CD14-positive monocyte (primary cell): ENCODE results near the gene SNAPC2. TPM values are rescaled to one million over a fixed set of nuclear protein-coding genes. Genes with fewer than 3 reads are reported as not detected.

ENCODE experiments used
- DNase-seq, 3 donors: peaks; one replicate each; pipeline ENCODE4 v3.0.0-alpha.2; 2011 to 2022
- H2AFZ ChIP-seq: 2 replicates; pipeline ENCODE4 v1.6.0; 2012; ENCODE audit warnings: mild to moderate bottlenecking, low read depth, low read length, inconsistent platforms; ENCODE audit not compliant: insufficient read depth, poor library complexity, severe bottlenecking
- H3K27ac ChIP-seq, 2 donors: 1 replicate in 1 of 2; 2 replicates in 1 of 2; pipeline ENCODE4 v1.5.1; 2012 to 2013; ENCODE audit warnings: low read length in 2 of 2, control low read depth in 1 of 2, inconsistent platforms in 1 of 2, low read depth in 1 of 2, mild to moderate bottlenecking in 1 of 2
- H3K27me3 ChIP-seq, 2 donors: one replicate each; pipeline versions ENCODE4 v1.6.0 to v1.6.1; 2011 to 2013; ENCODE audit warnings: low read length in 2 of 2; ENCODE audit not compliant: control insufficient read depth in 2 of 2, insufficient read depth in 2 of 2
- H3K36me3 ChIP-seq, 2 donors: replicated peaks in 1 of 2; 1 replicate in 1 of 2; 2 replicates in 1 of 2; pipeline versions ENCODE4 v1.5.1 to v1.6.1; 2012 to 2013; ENCODE audit warnings: low read length in 2 of 2, control low read depth in 1 of 2, inconsistent platforms in 1 of 2, mild to moderate bottlenecking in 1 of 2; ENCODE audit not compliant: insufficient read depth in 2 of 2, control insufficient read depth in 1 of 2
- H3K4me1 ChIP-seq, 2 donors: 1 replicate in 1 of 2; 2 replicates in 1 of 2; pipeline versions ENCODE4 v1.5.1 to v1.6.1; 2012 to 2013; ENCODE audit warnings: low read length in 2 of 2, control low read depth in 1 of 2, inconsistent platforms in 1 of 2, mild to moderate bottlenecking in 1 of 2, moderate library complexity in 1 of 2; ENCODE audit not compliant: insufficient read depth in 2 of 2, control insufficient read depth in 1 of 2
- H3K4me2 ChIP-seq: replicated peaks from 2 replicates; pipeline ENCODE3; 2012; ENCODE audit warnings: low read length, moderate library complexity, mild to moderate bottlenecking; ENCODE audit not compliant: poor library complexity, severe bottlenecking; ENCODE audit errors: extremely low read depth
- H3K4me3 ChIP-seq, 3 experiments: fragments of 200-600 bp in 1 of 3; sonication (generic) in 1 of 3; replicated peaks in 1 of 3; 1 replicate in 2 of 3; 2 replicates in 1 of 3; pipeline ENCODE4 v1.5.1; 2011 to 2013; ENCODE audit warnings: low read length in 3 of 3, mild to moderate bottlenecking in 3 of 3, control low read depth in 2 of 3, low read depth in 2 of 3, inconsistent platforms in 1 of 3, moderate library complexity in 1 of 3
- H3K79me2 ChIP-seq: 2 replicates; pipeline ENCODE4 v1.6.0; 2012; ENCODE audit warnings: mild to moderate bottlenecking, control low read depth, inconsistent platforms, low read length, moderate library complexity; ENCODE audit not compliant: insufficient read depth
- H3K9ac ChIP-seq: 2 replicates; pipeline ENCODE4 v1.6.0; 2017; ENCODE audit warnings: low read length, mild to moderate bottlenecking; ENCODE audit not compliant: insufficient read depth, poor library complexity, severe bottlenecking
- H3K9me3 ChIP-seq, 2 donors: replicated peaks in 1 of 2; 1 replicate in 1 of 2; 2 replicates in 1 of 2; pipeline versions ENCODE4 v1.5.1 to v1.6.1; 2012 to 2013; ENCODE audit warnings: low read length in 2 of 2, control low read depth in 1 of 2; ENCODE audit not compliant: control insufficient read depth in 1 of 2, insufficient read depth in 1 of 2
- H4K20me1 ChIP-seq: 2 replicates; pipeline ENCODE4 v1.6.0; 2012; ENCODE audit warnings: mild to moderate bottlenecking, low read length, control low read depth, moderate library complexity; ENCODE audit not compliant: insufficient read depth
- H3K27ac Mint-ChIP-seq, 7 donors: one replicate each; pipeline ENCODE4 v1.8.0; 2020; ENCODE audit warnings: mild to moderate bottlenecking in 7 of 7, mixed read lengths in 7 of 7, moderate library complexity in 6 of 7, inconsistent platforms in 2 of 7
- H3K27me3 Mint-ChIP-seq, 3 donors: one replicate each; pipeline ENCODE4 v1.8.0; 2021 to 2022; ENCODE audit warnings: low read depth in 3 of 3, mild to moderate bottlenecking in 3 of 3, mixed read lengths in 3 of 3, moderate library complexity in 3 of 3, inconsistent platforms in 1 of 3
- H3K36me3 Mint-ChIP-seq, 2 donors: one replicate each; pipeline ENCODE4 v1.8.0; 2020; ENCODE audit warnings: mixed read lengths in 2 of 2, inconsistent platforms in 1 of 2, mild to moderate bottlenecking in 1 of 2
- H3K4me1 Mint-ChIP-seq: one replicate; pipeline ENCODE4 v1.8.0; 2020; ENCODE audit warnings: mild to moderate bottlenecking, mixed read lengths
- H3K4me3 Mint-ChIP-seq, 2 donors: one replicate each; pipeline ENCODE4 v1.8.0; 2020; ENCODE audit warnings: mild to moderate bottlenecking in 2 of 2, mixed read lengths in 2 of 2, moderate library complexity in 1 of 2
- H3K9me3 Mint-ChIP-seq, 7 donors: one replicate each; pipeline ENCODE4 v1.8.0; 2020 to 2022; ENCODE audit warnings: mixed read lengths in 7 of 7, mild to moderate bottlenecking in 6 of 7, moderate library complexity in 6 of 7, inconsistent platforms in 2 of 7
- CTCF ChIP-seq: fragments of 200-600 bp; IDR thresholded peaks from one replicate; pipeline ENCODE4 v1.8.0; 2022; ENCODE audit warnings: antibody characterized with exemption, mild to moderate bottlenecking
- WGBS: methylation state at CpG from one replicate; pipeline ENCODE4 v1.1.5; 2013; ENCODE audit warnings: missing lambda C conversion rate; ENCODE audit not compliant: insufficient coverage; 5-methylcytosine and 5-hydroxymethylcytosine counted together
- intact Hi-C, 2 donors: fragments of 100-400 bp; cut with micrococcal nuclease; formaldehyde crosslinking; loops; one replicate each; pipeline versions ENCODE4 v1.15.0 to v1.15.1; 2023
- polyA plus RNA-seq, 3 donors: library from polyadenylated mRNA; depleted of rRNA in 1 of 3; unstranded in 2 of 3; stranded (reverse) in 1 of 3; fragments of 300-500 nt in 2 of 3; fragments of >200 nt in 1 of 3; fragmentation: Illumina TruSeq in 2 of 3; gene quantifications; 1 replicate in 2 of 3; 2 replicates in 1 of 3; pipeline ENCODE4 v1.2.3, GENCODE V29; 2012 to 2021

Gene SNAPC2
- polyA plus RNA-seq, 3 donors, result 15.7 to 27.5 (median 18.3) TPM

- H3K36me3 ChIP-seq, result peaks cover 12 to 15% of the 10 kb centered on the region in 2 donors
- intact Hi-C loops, result loop anchor here (5.0 to 10.0 kb wide), 3 partner anchors 52 to 1891 kb away; partner anchors contain the start of genes FBXL12 (in 1 of the 2) and PRR36 (in 1 of the 2)
- Mint-ChIP-seq H3K4me3 (peak overlapping the region; percentile 34 to 68), H3K4me1 (peaks cover 29% of the 10 kb centered on the region), H3K9me3 (peaks cover 0 to 4% (median 2%) of the 10 kb centered on the region in 7 donors), H3K27ac (no peak overlapping the region), H3K36me3 (peaks cover 19% of the 10 kb centered on the region in 2 donors), H3K27me3 (peaks cover 19 to 28% (median 21%) of the 10 kb centered on the region in 3 donors)
- no peak for TF ChIP-seq CTCF
- peaks cover 26 to 39% of the 10 kb centered on the region in 2 donors for H3K4me1 ChIP-seq
- peaks cover 7% of the 10 kb centered on the region for H4K20me1 ChIP-seq
- no peak overlapping the region for H3K4me3 ChIP-seq
- no peak overlapping the region for H3K4me2 ChIP-seq
- no peak overlapping the region for H3K9ac ChIP-seq
- DNase-seq, result no peak
- no peaks in the 10 kb centered on the region for H3K9me3 ChIP-seq
- 88% methylated on average over 12 of the region's 12 CpGs for WGBS
- H2AFZ ChIP-seq, result no peak overlapping the region
- H3K27me3 ChIP-seq, result peaks cover 0 to 4% of the 10 kb centered on the region in 2 donors
- no peaks in the 10 kb centered on the region for H3K79me2 ChIP-seq
- no peak overlapping the region for H3K27ac ChIP-seq
These were observed 4.1 kb downstream of the SNAPC2 start for GRCh38 chr19:7924241-7924640.

GRCh38 chr19:7924651-7925170 is 4.6 kb downstream of the SNAPC2 start:
- peak overlapping the region in 1 of 2 donors; percentile 77 for H3K4me3 Mint-ChIP-seq
- no peak for TF ChIP-seq CTCF
- H3K27me3 Mint-ChIP-seq, result peaks cover 14 to 24% (median 16%) of the 10 kb centered on the region in 3 donors
- peaks cover 0 to 2% (median 2%) of the 10 kb centered on the region in 7 donors for H3K9me3 Mint-ChIP-seq
- intact Hi-C loops, result loop anchor here (5.0 to 10.0 kb wide), 3 partner anchors 52 to 1890 kb away; partner anchors contain the start of genes FBXL12 (in 1 of the 2) and PRR36 (in 1 of the 2)
- H3K9me3 ChIP-seq, result no peaks in the 10 kb centered on the region
- no peaks in the 10 kb centered on the region for H3K79me2 ChIP-seq
- H3K27me3 ChIP-seq, result no peaks in the 10 kb centered on the region
- H3K36me3 ChIP-seq, result peaks cover 12 to 15% of the 10 kb centered on the region in 2 donors
- WGBS, result 70% methylated on average over 24 of the region's 34 CpGs
- H3K4me1 Mint-ChIP-seq, result peaks cover 24% of the 10 kb centered on the region
- H3K4me1 ChIP-seq, result peaks cover 21 to 35% of the 10 kb centered on the region in 2 donors
- H4K20me1 ChIP-seq, result peaks cover 7% of the 10 kb centered on the region
- peak overlapping the region in 1 of 3 experiments; percentile 59 for H3K4me3 ChIP-seq
- peaks cover 18 to 19% of the 10 kb centered on the region in 2 donors for H3K36me3 Mint-ChIP-seq
- no peak overlapping the region for H3K9ac ChIP-seq
- peak overlapping the region; percentile 31 for H2AFZ ChIP-seq
- no peak for DNase-seq
- no peak overlapping the region for H3K27ac ChIP-seq
- no peak overlapping the region for H3K27ac Mint-ChIP-seq
- H3K4me2 ChIP-seq, result peak overlapping the region; percentile 70
